GM12874 (cell line): ENCODE measurements around the gene HTR6.

Source experiments
- TF ChIP-seq, protein P1 (sequence below): IDR thresholded peaks from 2 replicates; pipeline ENCODE4 v1.5.1; 2011; ENCODE audit warnings: low read depth, mild to moderate bottlenecking, control low read depth, low read length, moderate library complexity; ENCODE audit not compliant: insufficient read depth

Gene HTR6

GRCh38 chr1:19621274-19621950, 43.3 kb upstream of the HTR6 start:
- TF ChIP-seq, protein P1, sequence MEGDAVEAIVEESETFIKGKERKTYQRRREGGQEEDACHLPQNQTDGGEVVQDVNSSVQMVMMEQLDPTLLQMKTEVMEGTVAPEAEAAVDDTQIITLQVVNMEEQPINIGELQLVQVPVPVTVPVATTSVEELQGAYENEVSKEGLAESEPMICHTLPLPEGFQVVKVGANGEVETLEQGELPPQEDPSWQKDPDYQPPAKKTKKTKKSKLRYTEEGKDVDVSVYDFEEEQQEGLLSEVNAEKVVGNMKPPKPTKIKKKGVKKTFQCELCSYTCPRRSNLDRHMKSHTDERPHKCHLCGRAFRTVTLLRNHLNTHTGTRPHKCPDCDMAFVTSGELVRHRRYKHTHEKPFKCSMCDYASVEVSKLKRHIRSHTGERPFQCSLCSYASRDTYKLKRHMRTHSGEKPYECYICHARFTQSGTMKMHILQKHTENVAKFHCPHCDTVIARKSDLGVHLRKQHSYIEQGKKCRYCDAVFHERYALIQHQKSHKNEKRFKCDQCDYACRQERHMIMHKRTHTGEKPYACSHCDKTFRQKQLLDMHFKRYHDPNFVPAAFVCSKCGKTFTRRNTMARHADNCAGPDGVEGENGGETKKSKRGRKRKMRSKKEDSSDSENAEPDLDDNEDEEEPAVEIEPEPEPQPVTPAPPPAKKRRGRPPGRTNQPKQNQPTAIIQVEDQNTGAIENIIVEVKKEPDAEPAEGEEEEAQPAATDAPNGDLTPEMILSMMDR, result no peak

- TF ChIP-seq, protein P1, result no peak
Measured at GRCh38 chr1:19622204-19622603, 42.5 kb upstream of the HTR6 start.

DNA sequence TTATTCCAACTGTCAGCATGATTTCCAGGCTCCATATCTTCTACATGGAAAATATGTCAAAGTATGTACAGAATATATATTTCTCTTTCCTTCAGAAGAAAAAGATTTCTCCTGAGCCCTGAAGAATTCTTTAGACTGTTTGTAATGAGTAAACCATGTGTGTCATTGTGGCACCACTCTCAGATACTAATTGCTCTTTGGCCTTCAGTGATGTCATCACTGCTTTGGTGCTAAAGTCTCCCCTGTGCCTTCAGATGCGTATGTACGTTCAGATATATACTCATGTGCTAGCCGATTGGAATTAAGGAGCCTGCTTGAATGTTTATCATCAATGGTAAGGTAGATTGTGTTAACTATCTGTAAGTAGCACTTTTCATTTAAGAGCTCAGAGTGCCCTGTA, 41.2 kb upstream of the HTR6 start:
- TF ChIP-seq, protein P1, result no peak

- TF ChIP-seq, protein P1, result no peak
Measured at GRCh38 chr1:19625291-19625937, 39.3 kb upstream of the HTR6 start.

- TF ChIP-seq, protein P1, result no peak
Measured at GRCh38 chr1:19628879-19629278, 35.8 kb upstream of the HTR6 start.

DNA sequence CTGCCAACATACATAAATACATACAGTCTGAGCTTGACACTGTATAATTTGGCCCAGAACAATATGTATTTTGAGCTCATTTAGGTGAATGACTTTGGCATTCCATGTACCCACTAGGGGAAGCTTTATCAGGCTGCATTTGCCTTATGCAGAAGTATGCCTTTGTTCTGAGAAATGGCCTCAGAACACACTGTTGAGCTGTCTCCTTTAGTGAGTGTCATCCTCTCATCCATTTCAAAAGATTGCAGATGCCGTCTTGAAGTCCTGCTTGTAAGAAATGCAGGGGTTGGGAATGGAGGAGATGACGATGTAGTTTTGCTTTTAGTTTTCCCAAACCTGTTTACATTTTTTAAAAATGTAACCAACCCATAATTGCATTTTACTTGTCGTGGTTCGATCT, 35.3 kb upstream of the HTR6 start:
- TF ChIP-seq, protein P1, result no peak

DNA sequence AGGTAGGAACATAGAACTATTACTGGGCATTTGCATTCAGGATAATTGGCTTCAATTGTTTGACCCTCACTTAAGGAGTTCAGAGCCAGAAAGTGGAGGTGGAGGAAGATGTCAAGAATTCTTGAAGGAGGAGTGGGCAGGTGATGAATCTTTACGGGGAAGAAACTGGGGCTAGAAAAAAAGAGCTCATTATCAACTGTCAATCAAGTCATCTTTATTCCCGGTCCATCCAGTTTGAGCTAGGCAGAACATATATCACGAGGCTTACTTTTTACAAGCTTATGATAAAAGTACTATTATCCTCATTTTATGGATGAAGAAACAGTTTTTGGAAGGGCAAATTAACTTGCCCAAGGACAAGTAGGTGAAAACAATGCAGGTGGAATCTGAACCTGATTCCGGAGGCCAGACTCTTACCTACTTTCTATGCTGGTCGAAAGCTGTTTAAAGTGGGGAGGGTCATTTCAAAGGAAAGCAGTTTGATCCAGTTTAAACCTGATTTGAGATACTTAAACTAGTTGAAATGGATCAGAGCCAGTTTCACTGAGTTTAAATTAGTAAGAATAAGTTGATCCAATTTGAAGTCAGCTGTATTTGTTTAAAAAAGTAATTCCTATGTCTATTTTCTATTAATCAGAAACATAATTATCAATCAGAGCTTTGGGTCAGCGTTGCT, 33.8 kb upstream of the HTR6 start:
- TF ChIP-seq, protein P1, result no peak
